Omental fat pad (tissue), 4 donors: ENCODE measurements around the gene TECR. TPM values are rescaled to one million over a fixed set of nuclear protein-coding genes. Genes with fewer than 3 reads are reported as not detected.

Experiments used
- ATAC-seq: fragments of 150-250 bp; one replicate; pipeline ENCODE4 v1.9.1; 2016; ENCODE audit warnings: mild to moderate bottlenecking, moderate library complexity; ENCODE audit not compliant: low FRiP score
- DNase-seq: peaks from one replicate; pipeline ENCODE4 v3.0.0-alpha.2; 2019; ENCODE audit warnings: low spot score
- total RNA-seq, 4 donors: library from RNA; depleted of rRNA; stranded (reverse); fragments of >200 nt; gene quantifications; one replicate each; pipeline ENCODE4 v1.1.0, GENCODE V29; 2016
- TF ChIP-seq, protein P1 (sequence below), 3 donors: fragments of 450-650 bp; IDR thresholded peaks; one replicate each; pipeline ENCODE4 v1.5.1; 2016 to 2017; ENCODE audit warnings: antibody characterized with exemption in 3 of 3, mild to moderate bottlenecking in 3 of 3, moderate library complexity in 2 of 3

TECR gene
- total RNA-seq, 4 donors from 2014 or later: 32.9 to 58.1 (median 46.8) TPM

- DNase-seq (no peak), ATAC-seq (no peak)
- TF ChIP-seq, protein P1, sequence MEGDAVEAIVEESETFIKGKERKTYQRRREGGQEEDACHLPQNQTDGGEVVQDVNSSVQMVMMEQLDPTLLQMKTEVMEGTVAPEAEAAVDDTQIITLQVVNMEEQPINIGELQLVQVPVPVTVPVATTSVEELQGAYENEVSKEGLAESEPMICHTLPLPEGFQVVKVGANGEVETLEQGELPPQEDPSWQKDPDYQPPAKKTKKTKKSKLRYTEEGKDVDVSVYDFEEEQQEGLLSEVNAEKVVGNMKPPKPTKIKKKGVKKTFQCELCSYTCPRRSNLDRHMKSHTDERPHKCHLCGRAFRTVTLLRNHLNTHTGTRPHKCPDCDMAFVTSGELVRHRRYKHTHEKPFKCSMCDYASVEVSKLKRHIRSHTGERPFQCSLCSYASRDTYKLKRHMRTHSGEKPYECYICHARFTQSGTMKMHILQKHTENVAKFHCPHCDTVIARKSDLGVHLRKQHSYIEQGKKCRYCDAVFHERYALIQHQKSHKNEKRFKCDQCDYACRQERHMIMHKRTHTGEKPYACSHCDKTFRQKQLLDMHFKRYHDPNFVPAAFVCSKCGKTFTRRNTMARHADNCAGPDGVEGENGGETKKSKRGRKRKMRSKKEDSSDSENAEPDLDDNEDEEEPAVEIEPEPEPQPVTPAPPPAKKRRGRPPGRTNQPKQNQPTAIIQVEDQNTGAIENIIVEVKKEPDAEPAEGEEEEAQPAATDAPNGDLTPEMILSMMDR (IDR thresholded peaks at IDR 0.05): no peak
Observed at GRCh38 chr19:14526423-14526822, 3.0 kb upstream of the TECR start.

- TF ChIP-seq, protein P1 (IDR thresholded peaks at IDR 0.05): no peak
- no peak for ATAC-seq
- DNase-seq: no peak
Observed at GRCh38 chr19:14528419-14529253, 758 bp upstream of the TECR start.

GRCh38 chr19:14530005-14530348, 583 bp downstream of the TECR start:
- TF ChIP-seq, protein P1 (IDR thresholded peaks at IDR 0.05): no peak
- ATAC-seq (no peak), DNase-seq (peak; percentile 60)

DNA sequence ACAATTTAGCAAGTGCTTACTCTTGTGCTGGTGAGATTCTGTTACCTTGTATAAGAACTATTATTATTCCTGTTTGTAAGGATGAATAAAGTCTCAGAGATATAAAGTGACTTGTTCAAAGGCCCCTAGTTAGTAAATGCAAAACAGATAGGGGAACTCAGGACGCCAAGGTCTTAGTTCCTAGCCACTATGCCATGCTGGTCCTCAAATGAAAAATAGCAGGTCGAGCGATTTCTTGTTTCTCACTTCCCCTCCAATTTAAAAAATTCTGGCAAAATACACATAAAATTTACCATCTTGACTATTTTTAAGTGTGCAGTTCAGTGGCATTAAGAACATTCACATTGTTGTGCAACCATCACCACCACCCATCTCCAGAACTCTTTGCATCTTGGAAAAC, 1.1 kb downstream of the TECR start:
- DNase-seq (no peak), ATAC-seq (no peak)
- TF ChIP-seq, protein P1 (IDR thresholded peaks at IDR 0.05): no peak

- ATAC-seq: no peak
Observed at GRCh38 chr19:14533450-14533849, 4.1 kb downstream of the TECR start.

GRCh38 chr19:14536926-14537692, 7.7 kb downstream of the TECR start:
- DNase-seq (peak; percentile 47), ATAC-seq (peak; percentile 92)
- TF ChIP-seq, protein P1 (IDR thresholded peaks at IDR 0.05): no peak

More at GRCh38 chr19:14533450-14533849, 4.1 kb downstream of the TECR start:
- DNase-seq: no peak
- TF ChIP-seq, protein P1 (IDR thresholded peaks at IDR 0.05): no peak
